ENCODE results near the gene NEK9. TPM values are rescaled to one million over a fixed set of nuclear protein-coding genes. Genes with fewer than 3 reads are reported as not detected.

The NEK9 gene
- 32.2 to 37.4 TPM (median 35.8 TPM) in 5 replicates for total RNA-seq (2022; extraction: Qiagen RNA extraction)

DNA sequence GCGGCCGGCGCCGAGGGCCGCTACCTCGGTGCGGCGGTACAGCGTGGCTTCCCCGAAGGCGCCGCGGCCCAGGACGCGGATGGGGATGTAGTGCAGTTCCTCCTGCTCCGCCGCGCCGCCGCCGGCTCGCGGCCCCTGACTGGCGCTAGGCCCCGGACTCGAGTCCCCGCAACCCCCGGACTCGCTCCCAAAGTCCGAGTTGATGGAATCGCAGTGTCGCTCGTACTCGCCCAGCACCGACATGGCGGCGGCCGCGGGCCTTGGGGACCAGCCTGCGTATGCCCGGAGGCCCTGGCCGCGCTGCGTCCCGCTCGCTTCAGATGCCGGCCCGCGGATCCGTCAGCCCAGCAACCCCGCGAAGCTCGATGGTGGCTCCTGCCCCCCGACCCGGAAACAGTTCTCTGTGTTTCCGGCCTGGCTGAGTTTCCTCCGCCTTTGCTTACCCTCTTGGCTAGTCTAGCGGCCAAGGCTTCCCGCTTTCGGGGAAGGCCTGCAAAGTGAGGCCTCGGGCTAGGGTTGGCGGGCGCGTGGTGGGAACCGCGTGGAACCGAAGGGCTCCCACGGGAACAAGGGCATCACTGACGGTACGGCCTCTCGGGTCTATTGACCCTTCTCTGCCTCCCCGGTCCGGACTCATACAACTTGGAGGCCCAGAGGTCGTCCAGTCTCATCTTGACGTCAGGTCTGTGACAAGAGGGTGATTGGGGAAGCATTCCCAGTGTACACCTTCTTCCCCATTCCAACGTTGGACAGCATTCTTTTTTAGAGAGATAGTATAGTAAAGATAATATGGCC lies at the start of gene NEK9:
NEK9 (minus strand) TSS at position 370 of the 795 bp plus-strand sequence; CDS start at position 243, 127 bp downstream.

DNA sequence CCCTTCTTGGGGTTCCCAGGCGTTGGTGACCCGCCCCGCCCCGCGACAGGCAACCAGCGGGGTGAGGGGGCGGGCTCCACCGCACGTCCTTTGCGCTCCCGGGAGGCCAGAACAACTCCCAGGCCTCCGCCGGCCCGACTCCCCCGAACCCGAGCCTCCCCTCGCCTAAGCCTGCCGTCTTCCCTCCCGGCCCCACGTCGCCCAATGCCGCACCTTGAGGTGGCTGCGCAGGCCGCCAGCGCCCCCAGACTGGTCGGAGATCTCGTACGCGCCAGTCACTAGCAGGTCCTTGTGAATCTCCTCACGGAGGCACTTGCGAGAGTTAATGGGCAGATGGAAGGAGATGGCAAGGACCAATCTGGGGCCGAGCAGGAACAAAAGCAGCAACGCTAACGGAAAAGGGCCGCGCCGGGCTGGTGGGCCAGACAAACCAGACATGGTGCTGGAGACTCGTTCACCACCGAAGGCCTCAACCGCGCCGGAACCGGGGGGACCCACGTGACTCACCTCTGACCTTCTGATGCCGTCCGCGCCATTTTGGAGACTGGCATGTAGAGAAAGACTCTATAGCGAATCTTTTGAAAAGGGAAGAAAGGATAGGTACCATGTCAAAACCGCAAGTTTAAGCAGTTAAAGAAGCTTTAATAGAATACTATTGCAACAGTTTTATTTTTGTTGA lies 49.4 kb upstream of the NEK9 start, which contains the start of gene TMED10:
TMED10 (minus strand) TSS at position 471 of the 679 bp plus-strand sequence; CDS start at position 438, 33 bp downstream.

DNA sequence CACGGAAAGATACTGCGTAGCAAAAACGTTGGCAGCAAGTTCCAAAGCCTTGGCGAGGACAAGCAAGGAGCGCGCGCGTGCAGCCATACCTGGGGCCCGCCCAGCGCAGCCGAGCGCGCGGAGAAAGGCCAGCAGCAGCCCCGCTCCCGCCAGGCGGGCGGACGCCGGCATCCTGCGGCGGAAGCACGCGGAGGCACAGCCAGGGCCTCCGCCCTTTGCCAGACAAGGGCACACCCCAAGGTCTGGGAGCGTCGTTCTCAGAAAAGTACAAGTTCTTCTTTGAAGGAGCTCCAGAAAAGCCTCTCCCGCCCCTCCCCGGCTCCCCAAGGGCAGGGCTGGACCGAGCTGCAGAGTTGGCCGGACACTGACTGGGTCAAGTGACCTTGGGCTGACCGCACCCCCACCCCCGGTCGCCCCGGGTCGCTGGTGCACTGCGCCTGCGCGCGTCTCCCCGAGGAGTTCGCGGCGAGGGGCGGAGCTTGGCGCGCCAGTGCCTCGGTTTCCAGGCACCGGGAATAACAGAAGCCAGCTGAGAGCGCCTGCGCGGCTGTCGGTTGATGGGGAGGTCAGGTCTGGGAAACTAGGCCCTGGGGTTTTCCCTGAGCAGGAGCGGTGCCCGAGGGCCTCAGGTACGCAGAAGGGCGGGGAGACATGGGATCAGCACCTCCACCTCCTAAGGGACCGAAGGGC lies 57.6 kb downstream of the NEK9 start, which contains the start of gene ZC2HC1C:
ZC2HC1C (plus strand) TSS at position 521 of the 690 bp plus-strand sequence. CDS start 933 bp downstream, outside the sequence.

DNA sequence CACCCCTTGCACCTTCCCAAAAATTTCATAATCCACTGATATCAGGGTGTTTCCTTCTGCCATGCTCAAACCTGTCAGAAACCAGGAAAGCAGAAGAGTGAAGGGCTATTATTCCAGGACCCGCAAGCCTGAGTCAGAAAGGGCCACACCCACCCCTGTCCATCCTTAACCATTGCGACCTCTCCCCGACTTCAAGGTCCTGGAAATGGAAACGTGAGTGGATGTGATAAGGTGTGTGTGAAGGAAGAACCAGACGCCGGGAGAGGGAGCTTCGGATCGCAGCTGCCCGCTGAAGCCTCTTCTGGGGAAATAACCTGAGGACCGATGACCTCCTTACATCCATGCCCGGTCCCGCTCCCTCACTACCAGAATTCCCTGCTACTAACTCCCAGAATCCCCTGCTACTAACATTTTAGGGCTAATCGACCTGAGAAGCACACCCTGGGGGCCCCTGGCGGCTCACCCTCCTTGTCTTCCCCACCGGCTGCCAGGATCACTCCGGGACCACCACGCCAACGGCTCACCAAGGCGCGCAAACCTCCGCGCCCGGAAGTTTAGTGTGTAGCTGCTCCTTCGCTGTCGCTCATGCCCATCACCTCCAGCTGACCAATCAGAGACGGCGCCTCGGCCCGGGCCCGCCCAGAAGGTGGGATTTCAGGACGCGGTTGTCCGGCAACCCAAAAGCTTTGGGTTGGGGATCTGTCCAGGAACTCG lies 63.2 kb downstream of the NEK9 start, which contains the start of gene ACYP1:
ACYP1 (minus strand) TSS at position 534 of the 714 bp plus-strand sequence; CDS start at position 63, 471 bp downstream.

DNA sequence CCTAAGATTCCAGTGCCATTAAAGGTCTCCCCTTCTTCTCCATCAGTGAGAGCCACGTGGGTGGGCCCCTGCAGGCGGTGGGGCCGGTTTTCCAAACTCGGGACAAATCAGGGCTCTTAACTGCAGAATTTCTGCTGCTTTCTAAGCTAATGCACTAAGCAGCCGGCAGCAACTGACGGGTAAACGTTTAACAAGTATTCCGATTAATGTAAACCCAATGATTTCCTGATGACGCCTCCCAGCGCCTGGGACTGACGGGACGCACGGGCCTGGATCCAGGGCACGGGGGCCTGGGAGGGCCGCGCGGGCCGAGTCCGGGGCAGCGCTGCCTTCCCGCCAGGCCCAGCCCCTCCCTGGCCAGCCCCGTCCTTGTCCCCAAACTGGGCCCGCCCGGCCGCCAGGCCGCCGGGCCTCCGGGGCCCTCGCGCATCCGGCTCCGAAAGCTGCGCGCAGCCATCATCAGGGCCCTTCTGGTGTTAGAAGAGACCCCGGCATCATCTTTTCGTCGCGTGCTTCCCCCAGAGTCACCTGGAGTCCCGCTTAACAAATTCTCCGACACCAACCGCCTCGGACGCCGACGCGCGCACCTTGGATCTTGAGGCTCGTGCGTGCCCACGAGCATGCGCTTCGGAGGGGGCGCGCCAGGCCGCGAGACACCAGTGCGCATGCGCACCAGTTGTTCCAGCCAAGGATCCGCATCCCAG lies 75.8 kb downstream of the NEK9 start, which contains the start of gene MLH3:
MLH3 (minus strand) TSS at position 616 of the 704 bp plus-strand sequence. CDS start 1,812 bp downstream, outside the sequence.

Other genes with a start within 250 kb of the NEK9 start
- 96.3 to 116 TPM (median 100 TPM) in 5 replicates for gene DLST, start 245.1 kb downstream of the NEK9 start, total RNA-seq (2022; extraction: Qiagen RNA extraction)
- 0.21 to 0.67 TPM (median 0.45 TPM) in 5 replicates for gene RPS6KL1, start 203.8 kb downstream of the NEK9 start, total RNA-seq (2022; extraction: Qiagen RNA extraction)
- 3.9 to 5.7 TPM (median 4.5 TPM) in 5 replicates for gene PGF, start 171.5 kb downstream of the NEK9 start, total RNA-seq (2022; extraction: Qiagen RNA extraction)
- 74.2 to 82.7 TPM (median 77.2 TPM) in 5 replicates for gene EIF2B2, start 124.1 kb downstream of the NEK9 start, total RNA-seq (2022; extraction: Qiagen RNA extraction)
- 17.5 to 21.9 TPM (median 21.0 TPM) in 5 replicates for gene MLH3, start 75.6 kb downstream of the NEK9 start, total RNA-seq (2022; extraction: Qiagen RNA extraction)
- gene ACYP1, start 63.0 kb downstream of the NEK9 start, total RNA-seq (2022; extraction: Qiagen RNA extraction): 23.7 to 30.3 TPM (median 25.5 TPM) in 5 replicates
- 4.5 to 5.6 TPM (median 4.7 TPM) in 5 replicates for gene ZC2HC1C, start 57.4 kb downstream of the NEK9 start, total RNA-seq (2022; extraction: Qiagen RNA extraction)
- 263 to 304 TPM (median 272 TPM) in 5 replicates for gene TMED10, start 49.6 kb upstream of the NEK9 start, total RNA-seq (2022; extraction: Qiagen RNA extraction)
- 8.9 to 13.2 TPM (median 9.6 TPM) in 5 replicates for gene FOS, start 151.8 kb upstream of the NEK9 start, total RNA-seq (2022; extraction: Qiagen RNA extraction)